HUDEP-2 (cell line): ENCODE measurements around the gene MUC4.
"Not testable (repeated sequence)": the region's sequence is repeated elsewhere in the genome, so short reads cannot be mapped to it uniquely, and the experiment has no call there.

ENCODE experiments used
- DNase-seq, 76 experiments: peaks; one replicate each; lab custom pipeline; 2025; ENCODE audit not compliant: unreplicated experiment in 76 of 76; lab: John Stamatoyannopoulos, UW

MUC4 gene

DNA sequence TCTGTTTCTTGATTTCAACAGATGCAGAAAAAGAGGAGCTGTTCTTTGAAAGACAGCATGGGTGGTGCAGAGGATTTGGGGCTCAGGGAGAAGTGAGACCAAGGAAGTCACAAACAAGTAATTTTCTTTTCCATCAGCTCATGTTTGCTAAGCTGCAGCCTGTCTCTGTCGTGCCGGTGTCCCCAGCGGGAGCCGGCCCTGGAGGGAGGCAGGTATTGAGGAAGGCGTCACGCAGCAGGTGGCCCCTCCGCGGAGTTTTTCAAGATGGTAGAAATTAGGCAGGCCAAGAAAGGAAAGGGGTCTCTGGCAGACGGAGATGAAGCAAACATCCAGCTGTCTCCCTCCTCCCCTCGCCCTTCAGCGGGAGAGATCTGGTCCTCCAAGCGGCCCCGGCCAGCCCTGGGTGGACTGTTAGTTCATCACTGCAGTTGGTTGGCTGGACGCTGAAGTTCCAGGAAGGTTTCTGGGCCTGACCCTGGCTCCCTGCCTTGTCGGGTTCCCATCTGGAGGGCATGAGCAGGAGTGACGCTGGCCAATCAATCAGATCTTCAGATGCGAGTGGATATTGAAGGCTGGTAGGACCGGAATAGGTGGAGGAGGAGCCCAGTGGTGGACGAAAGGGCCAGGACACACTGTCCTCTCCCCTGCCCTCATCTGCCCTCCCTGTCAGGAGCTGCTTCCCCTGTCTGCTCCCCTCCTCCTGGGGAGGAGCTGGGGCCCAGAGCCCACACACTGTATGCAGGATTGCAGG is 27.7 kb upstream of the MUC4 start:
- no peak for DNase-seq

DNA sequence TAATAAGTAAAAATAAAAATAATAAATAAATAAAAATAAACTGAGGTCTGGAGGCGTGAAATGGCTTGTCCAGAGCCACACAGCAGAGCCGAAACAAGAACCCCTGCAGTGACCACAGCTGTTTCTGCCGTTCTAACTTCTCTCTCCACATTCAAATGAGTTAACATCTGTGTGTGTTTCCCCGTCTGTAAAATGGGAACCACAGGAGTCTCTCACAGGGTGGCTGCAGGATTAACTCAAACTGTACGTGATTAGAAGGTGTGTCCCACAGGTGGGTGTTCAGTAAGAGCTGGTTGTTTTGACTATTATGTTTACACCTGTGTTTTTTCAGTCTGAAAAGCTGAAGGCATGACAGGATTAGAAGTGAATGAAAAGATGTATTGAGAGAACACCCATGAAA is 27.0 kb upstream of the MUC4 start:
- no peak for DNase-seq

DNA sequence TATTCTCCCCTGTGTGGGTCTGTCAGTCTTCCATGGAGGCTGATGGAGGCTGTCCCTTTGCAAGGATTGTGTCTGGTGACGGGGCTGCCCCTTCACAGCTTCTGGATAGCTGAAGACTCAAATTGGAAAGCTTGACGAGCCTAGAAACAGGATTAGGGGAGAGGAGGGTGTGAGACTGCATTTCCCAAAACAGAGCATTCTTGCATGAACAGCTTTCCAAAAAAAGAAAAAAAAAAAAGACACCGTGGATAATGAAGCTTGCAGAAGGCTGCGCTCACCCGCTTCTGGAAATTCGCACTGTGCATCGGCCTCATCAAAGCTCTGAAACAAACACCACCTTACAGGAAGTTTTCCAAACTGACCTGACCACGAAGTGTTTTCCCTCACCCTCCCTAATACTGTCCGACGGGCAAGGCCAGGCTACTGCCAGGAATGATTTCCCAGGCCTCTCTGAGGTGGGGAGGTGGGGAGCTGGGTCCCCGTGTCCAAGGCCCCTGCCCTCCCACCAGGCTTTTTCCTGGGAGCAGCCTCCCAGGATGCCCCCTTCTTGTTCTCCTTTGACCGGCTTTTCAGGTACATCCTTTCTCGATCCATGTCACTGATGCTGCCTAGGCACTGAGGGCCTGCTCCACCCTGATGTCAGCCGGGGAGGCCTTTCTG is 24.9 kb upstream of the MUC4 start:
- DNase-seq = no peak

DNA sequence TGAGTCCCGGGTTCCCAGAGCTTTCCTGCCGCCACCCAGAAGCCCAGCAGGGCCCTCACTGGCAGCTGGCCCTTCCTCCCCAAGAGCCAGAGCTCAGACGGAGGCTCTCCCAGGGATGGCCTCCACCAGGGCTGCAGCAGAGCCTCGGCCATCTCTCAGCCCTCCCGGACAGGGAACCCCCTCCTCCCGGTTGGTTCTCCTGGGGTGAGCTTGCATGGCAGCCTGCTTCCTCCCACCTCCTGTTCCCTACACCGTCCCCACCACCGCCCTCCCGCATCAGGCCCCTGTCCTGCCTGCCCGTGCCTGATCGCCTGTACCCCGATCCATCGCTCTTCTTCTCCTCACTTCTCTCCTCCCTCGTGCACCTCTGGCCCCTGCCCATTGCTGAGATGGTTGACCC is 24.1 kb upstream of the MUC4 start:
- no peak for DNase-seq

DNA sequence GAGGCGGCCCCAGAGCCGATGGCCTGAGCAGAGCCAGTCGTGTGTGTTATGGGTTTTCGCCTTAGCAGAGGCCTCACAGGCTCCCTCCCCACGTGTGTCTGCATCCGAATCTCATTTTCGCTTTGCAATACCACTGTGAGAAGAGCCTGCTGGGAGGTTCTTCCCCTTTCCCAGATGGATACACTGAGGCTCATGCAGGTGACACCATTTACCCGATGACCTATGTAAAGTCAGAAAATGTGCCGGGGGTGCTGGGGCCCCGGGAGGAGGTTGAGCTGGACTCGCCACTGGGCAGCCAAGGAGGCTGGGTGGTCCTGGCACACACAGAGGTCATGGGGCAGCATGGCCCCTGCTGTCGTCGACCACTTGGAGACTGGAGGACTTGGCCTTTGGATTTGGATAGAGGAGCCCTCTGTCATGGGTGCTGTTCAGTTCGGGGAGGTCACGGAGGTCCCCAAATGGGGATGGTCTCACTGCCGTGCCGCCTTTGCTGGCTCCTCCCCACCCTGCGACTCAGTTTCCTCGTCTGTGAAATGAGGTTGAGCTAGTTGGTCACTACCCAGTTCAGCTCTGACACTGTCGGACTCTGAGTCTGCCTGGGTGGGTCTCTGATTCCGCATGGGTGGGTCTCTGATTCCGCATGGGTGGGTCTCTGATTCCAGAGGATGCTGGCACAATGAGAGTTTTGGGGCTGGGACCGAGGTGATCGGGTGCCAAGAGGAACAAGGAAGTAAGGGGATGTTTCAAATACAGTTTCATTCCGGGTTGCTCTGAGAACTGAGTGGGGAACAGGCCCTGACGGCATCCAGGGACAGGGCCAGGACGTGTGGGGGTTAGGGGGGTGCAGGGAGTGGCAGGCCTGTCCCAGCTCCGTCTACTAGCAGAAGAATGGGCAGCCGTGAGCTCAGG is 23.2 kb upstream of the MUC4 start:
- no peak for DNase-seq

DNA sequence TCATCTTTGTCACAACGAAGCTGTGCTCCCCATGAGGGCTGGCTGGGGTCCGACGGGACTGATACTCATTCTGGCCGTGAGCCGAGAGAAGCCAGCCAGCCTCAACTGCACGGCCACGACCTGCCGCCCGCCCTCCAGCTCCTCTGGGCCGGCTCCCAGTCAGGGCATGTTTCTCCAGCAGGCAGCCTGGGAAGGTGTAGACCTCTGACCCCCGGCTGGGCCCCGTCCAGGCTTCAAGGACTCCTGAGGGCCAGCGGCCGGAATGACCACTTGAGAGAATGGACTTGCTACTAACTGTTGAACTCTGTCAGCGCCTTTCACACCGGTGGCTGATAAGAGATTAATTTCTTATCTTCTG is 18.1 kb upstream of the MUC4 start:
- DNase-seq = no peak

DNA sequence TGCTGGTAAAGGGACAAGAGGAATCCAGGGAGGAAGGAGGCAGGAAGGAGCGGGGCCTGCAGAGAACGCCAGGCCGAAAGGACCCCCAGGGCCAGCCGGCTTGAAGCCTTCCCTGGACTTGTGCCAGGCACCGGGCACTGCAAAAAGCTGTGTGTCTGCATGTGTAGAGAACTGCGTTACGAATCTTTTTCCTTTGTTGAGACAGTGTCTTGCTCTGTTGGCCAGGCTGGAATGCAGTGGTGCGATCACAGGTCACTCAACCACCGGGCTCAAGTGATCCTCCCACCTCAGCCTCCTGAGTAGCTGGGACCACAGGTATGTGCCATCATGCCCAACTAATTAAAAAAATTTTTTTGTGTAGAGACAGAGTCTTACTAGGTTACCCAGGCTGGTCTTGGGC is 17.0 kb upstream of the MUC4 start:
- no peak for DNase-seq

DNA sequence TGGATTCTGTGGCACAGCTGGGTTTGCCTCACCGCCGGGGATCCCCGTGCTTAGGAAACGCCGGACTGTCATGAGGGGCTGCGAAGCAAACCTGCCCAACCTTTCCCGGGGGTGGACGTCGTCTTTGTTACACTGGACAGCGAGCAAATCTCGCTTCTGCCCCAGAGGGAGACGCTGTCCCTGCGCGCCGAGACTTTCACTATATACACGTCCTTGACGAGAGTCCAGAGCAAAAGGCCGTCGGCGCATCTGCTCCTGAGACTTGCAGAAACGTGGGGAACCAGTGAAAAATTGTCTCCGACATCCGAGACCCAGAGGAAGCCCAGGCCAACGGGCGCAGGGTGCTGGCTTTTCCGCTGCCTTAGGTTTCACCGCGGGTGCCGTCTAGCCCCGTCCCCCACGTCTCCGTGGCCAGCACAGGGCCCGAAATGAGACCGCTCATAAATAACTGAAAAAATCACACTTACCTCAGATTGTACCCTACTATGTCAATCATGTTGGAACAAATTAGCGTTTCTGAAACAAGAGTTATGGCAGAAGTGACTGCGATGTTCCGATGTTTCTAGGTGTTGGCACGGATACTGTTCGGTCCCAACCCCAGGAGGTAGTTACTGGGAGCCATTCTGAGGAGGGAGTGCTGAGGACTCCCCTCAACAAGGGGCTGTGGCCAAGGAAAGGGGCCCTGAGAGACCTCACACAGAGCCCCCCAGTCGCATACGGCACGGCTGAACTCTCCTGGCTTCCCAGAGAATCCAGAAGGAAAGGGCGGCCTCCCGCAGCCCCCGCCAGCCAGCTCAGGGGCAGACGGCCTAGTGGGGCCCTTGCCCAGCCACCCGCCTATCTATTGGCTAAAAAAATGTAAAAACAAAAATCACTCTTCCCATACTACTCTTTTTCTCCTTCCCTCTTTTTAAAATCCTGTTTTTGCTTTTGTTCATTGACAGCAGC is 14.4 kb upstream of the MUC4 start:
- no peak for DNase-seq

DNA sequence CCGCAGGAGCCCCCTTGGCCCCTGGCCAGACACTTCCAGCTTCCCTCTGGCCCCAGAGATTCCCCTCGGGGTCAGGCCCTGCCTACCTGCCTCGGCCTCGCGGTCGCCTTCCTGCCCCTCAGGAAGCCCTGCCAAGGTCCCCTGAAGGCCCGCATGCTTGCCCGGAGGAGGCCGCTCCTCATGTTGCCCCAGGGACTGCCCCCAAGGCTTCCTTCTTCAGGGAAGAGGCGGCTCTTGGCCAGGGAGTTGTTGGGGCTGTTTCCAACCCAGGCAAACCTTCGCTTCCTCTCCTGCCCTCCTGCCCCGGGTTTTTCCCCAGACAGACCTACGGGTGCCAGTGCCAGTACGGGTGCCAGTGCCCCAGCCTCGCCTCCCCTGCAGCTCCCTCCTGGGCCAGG is 13.5 kb upstream of the MUC4 start:
- no peak for DNase-seq

DNA sequence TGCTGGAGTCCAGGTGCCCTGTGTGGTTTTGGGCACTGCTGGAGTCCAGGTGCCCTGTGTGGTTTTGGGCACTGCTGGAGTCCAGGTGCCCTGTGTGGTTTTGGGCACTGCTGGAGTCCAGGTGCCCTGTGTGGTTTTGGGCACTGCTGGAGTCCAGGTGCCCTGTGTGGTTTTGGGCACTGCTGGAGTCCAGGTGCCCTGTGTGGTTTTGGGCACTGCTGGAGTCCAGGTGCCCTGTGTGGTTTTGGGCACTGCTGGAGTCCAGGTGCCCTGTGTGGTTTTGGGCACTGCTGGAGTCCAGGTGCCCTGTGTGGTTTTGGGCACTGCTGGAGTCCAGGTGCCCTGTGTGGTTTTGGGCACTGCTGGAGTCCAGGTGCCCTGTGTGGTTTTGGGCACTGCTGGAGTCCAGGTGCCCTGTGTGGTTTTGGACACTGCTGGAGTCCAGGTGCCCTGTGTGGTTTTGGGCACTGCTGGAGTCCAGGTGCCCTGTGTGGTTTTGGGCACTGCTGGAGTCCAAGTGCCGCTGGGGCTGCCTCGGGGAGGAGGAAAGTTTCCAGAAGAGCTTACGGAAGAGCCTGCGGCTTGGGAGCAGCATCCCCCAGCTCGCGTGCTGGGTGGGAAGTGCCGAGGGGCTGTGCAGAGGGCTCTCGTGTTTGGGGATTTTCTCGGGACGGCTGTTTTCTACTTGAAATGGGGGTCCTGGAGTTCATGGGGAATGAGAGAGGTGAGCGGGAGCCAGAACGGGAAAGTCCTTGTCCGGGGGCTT is 12.9 kb upstream of the MUC4 start:
- not testable (repeated sequence) for DNase-seq

DNA sequence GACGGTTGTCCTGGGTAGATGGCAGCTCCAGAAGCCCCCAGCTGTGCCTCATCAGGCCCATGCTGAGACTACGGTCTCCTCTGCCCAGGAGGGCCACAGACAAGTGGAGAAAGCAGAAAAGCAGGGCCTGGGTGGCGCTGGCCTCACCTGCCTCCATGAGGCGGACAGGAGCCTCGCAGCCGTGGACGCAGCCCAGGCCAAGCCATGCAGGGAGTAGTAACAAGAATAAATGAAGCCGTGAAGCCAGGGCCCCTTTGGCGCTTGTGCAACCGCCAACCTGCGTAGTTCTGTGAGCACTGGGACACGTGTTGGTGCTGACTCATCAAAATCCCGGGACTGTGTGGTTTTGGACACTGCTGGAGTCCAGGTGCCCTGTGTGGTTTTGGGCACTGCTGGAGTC is 12.3 kb upstream of the MUC4 start:
- DNase-seq = no peak

DNA sequence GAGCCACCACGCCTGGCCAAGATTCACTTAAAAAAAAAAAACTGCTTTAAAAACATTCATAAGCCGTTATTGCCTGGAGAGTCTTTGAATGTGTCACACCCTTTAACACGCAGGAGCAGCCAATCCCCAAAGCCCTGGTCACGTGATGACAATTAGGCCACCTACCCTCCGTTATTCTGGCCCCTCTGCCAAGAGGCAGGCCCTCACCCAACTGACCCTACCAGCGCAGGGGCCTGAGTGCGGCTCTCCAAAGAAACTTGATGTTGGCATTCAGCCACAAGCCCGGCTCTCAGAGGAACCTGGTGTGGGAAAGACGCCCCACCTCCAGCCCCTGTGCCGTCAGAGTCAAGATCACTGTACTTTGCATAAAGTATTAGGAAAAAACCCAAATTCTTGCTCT is 11.6 kb upstream of the MUC4 start:
- DNase-seq = no peak

DNA sequence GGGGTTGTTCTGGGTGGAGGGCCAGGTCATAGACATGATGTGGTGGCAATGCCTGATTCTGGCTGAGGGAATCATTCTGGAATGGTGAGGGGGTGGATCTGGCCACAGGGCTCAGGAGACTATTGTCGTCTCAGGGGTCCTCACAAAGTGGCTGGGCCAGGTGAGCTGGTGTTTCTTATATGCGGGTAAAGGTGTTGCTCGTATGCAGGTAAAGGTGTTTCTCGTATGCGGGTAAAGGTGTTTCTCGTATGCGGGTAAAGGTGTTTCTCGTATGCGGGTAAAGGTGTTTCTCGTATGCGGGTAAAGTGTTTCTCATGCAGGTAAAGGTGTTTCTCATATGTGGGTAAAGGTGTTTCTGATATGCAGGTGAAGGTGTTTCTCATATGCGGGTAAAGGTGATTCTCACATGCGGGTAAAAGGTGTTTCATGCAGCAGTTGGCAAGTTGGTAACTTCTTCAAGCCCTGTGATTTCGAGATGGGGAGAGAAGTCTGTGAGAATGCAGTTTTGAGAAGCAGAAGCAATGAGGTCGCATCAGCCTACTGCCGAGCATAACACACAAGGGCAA is 10.5 kb upstream of the MUC4 start:
- DNase-seq = no peak

DNA sequence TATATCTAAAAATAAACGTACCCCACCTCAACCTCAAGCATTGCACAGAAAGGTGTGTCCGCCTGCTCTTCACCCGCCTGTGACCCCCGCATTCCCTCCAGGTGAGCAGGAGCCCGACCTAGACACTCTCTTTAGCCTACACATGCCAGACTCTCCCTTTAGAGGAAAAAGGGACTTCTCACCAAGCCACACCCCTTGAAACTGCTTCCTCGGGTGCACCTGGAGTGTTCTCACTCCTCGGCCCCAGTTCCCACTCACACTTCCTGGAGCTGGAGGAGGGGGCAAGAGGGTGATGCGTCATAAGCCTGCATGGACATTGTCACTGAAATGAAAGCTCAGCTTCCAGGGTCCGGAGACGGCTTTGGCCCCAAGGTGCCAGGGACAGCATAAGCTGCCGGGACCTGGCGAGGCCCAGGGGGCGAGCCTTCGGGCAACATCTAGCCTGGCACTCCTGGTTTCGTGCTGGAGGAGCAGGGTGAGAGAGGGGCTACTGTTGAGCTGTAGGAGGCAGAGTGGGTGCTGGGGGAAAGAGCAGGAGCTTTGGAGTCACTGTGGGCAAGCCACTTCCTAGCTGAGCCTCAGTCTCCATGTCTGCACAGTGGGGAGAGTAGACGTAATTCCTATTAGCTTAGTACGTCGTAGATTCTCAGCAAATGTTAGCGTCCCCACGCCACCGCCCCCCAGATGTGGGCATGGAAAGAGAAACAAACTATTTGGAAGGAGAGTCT is 9.8 kb upstream of the MUC4 start:
- DNase-seq = no peak

DNA sequence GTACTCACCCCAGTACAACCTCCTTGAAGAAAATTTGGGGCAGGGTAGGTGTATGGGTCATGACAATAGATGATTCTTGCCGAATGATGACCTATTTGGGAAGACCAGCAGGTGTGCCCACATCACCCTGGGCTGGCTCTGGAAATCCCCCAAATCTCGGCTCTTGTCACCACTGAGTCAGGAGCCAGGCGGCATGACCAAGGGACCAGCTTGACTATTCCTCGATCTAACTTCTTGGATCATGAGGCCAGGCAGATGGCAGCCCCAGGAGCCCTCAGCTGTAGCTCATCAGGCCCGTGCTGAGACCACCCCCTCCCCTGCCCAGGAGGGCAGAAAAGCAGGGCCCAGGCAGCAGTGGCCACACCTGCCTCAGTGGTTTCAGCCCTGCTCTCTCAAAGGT is 9.2 kb upstream of the MUC4 start:
- no peak for DNase-seq

DNA sequence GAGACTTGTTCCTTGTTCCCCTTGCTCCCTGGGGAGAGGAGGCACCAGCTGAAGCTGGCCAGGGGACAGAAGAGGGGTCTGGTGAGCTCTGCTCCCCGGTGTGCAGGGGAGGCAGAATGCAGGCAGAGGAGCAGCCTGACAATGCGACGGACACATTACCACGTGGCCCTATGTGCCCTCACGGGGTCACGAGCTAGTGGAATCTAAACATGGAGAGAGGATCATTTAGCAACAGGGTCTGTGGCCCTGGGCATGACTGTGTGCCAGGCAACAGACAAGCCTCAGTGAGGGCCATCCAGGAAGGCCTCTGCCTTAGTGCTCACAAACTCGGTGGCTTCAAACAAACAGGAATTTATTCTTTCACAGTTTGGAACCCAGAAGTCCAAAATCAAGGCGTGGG is 8.5 kb upstream of the MUC4 start:
- DNase-seq = no peak

DNA sequence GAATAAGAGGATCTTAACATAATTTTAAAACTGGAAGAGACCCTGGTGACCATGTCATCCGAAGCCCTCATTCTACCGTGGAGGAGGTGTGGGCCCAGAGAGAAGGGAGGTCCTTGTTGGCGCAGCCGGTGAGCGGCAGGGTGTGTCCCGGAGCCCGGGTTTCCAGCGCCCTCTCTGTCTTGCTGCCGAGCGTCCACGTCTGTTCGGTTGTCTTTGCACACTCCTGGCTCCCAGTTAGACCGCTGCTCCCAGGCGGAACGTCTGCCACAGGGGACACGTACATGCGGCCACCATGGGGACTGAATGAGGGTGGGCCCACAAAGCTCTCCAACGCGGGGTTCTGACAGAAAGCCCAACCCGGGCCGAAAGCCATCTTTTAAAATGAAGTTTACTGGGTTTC is 6.6 kb upstream of the MUC4 start:
- DNase-seq = no peak

DNA sequence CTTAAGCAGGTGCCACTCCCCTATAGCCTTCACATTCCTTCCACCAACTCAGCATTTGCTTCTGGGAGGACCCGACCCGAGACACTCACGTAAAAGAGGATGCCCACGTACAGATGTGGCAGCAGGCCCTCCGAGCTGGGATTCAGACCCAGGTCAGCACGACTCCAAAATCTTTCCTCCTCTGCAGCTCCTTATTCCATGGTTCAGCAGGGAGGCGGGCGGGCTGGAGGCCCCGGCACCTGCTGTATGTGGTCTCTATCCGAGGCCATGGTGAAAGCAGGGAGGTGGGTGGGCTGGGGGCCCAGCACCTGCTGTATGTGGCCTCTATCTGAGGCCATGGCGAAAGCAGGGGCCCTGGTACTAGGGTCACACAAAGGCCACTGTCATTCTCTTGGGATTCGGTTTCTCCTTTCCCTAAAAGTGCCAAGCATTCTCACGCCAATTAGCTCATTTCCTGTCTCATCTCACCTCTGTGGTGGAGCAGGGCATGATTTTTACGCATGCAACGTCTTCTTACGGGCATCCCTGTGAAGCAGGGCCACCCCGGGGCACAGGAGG is 5.9 kb upstream of the MUC4 start:
- no peak for DNase-seq
